Measurements from ENCODE around the gene YWHAG. TPM values are rescaled to one million over a fixed set of nuclear protein-coding genes. Genes with fewer than 3 reads are reported as not detected.

Gene YWHAG
- total and polyA plus RNA-seq, 2 of the 13 experiments (the other 11 are each of a cell fraction or from before 2014, with no cell fraction given) = 36.9 to 67.5 TPM

DNA sequence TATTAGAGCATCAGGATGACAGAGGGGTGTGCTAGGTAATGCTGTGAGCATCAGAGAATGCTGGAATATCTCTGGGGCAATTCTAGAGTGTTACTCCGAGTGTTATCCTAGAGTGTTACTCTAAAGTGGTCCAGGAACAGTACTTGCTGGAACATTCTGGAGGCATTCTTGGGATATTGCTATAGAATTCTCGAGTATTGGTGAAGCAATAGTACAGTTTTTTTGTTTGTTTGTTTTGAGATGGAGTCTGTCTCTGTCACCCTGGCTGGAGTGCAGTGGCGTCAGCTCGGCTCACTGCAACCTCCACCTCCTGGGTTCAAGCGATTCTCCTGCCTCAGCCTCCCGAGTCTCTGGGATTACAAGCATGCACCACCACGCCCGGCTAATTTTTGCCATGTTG is 38.1 kb upstream of the YWHAG start:
- no peak for ATAC-seq
- no peak for DNase-seq (ENCODE audit: low spot score)
- Histone ChIP-seq H3K4me2 (ENCODE audit: low read depth, low read length) (no peak overlapping the region), H2AFZ (ENCODE audit: low read length) (no peak overlapping the region), H3K36me3 (replicated peaks in 1 of 2; ENCODE audit: control insufficient read depth in 1 of 2, insufficient read depth in 2 of 2, low read length in 2 of 2) (peaks cover 2 to 6% of the 10 kb centered on the region in 2 experiments; a peak in 1 of 5 replicates), H3K27ac (ENCODE audit: extremely low read length, insufficient read depth, low read length) (no peak overlapping the region), H3K27me3 (ENCODE audit: control insufficient read depth in 1 of 2, insufficient read depth in 2 of 2, low read length in 2 of 2) (no peaks in the 10 kb centered on the region), H3K4me1 (ENCODE audit: insufficient read depth, low read length) (peaks cover 40% of the 10 kb centered on the region), H3K4me3 (replicated peaks in 1 of 3; ENCODE audit: insufficient read depth in 1 of 3, low read depth in 2 of 3, low read length in 3 of 3) (no peak overlapping the region), H4K20me1 (ENCODE audit: insufficient read depth, low read length) (no peaks in the 10 kb centered on the region), H3K9me3 (ENCODE audit: low read length) (no peaks in the 10 kb centered on the region), H3K79me2 (ENCODE audit: insufficient read depth, low read length) (no peaks in the 10 kb centered on the region), H3K9ac (ENCODE audit: insufficient read depth, low read depth, low read length) (no peak overlapping the region)
- BruUV-seq (replicated peaks) = no TSS peak
- intact Hi-C loops (cut with micrococcal nuclease; ENCODE audit: unreplicated experiment) (no loop called here), in situ Hi-C loops (cut with HindIII; ENCODE audit: extremely low pct_ligation_motif_present, low pct_unique_long_range_greater_than_20kb) (no loop called here)
- CTCF ChIA-PET (ENCODE audit: low intra/inter-chr PET ratio, low total read pairs) = no interaction called here
- POLR2A ChIA-PET = interaction anchor here (2.7 kb wide), 1 partner anchor 12 kb away, joined by 10 read pairs; the partner anchor contains the start of gene SSC4D
- FAIRE-seq = no peak
- WGBS (ENCODE audit: low lambda C conversion rate) = 86% methylated on average over 8 of the region's 8 CpGs
- TF ChIP-seq KAT7 (CRISPR knock-in tag; IDR thresholded peaks at IDR 0.05; ENCODE audit: borderline replicate concordance) = no peak
- no peak for TF ChIP-seq ZNF3 (CRISPR knock-in tag; IDR thresholded peaks at IDR 0.05)
- no peak for TF ChIP-seq HNF4G (IDR thresholded peaks at IDR 0.05; ENCODE audit: borderline replicate concordance, low read depth, low read length)
- TF ChIP-seq HNF4G (CRISPR knock-in tag; IDR thresholded peaks at IDR 0.05; ENCODE audit: borderline replicate concordance, low read depth) = no peak
- TF ChIP-seq ZNF557 (CRISPR knock-in tag; IDR thresholded peaks at IDR 0.05) = no peak
- no peak for TF ChIP-seq SOX6 (IDR thresholded peaks at IDR 0.05)
- TF ChIP-seq SOX6 (CRISPR knock-in tag; IDR thresholded peaks at IDR 0.05) = no peak
- no peak for TF ChIP-seq ZFP36L2 (CRISPR knock-in tag; IDR thresholded peaks at IDR 0.05)
- no peak for TF ChIP-seq ZNF678 (CRISPR knock-in tag; IDR thresholded peaks at IDR 0.05)
- no peak for TF ChIP-seq NFKB2 (CRISPR knock-in tag; IDR thresholded peaks at IDR 0.05; ENCODE audit: borderline replicate concordance)
- no peak for TF ChIP-seq NCOA2 (CRISPR knock-in tag; IDR thresholded peaks at IDR 0.05)
- TF ChIP-seq GPN1 (CRISPR knock-in tag; IDR thresholded peaks at IDR 0.05; ENCODE audit: borderline replicate concordance) = no peak
- no peak for TF ChIP-seq SMYD3 (CRISPR knock-in tag; IDR thresholded peaks at IDR 0.05)
- TF ChIP-seq NFE2L2 (IDR thresholded peaks at IDR 0.05; ENCODE audit: low read length) = no peak
- TF ChIP-seq, protein P1, sequence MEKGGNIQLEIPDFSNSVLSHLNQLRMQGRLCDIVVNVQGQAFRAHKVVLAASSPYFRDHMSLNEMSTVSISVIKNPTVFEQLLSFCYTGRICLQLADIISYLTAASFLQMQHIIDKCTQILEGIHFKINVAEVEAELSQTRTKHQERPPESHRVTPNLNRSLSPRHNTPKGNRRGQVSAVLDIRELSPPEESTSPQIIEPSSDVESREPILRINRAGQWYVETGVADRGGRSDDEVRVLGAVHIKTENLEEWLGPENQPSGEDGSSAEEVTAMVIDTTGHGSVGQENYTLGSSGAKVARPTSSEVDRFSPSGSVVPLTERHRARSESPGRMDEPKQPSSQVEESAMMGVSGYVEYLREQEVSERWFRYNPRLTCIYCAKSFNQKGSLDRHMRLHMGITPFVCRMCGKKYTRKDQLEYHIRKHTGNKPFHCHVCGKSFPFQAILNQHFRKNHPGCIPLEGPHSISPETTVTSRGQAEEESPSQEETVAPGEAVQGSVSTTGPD (CRISPR knock-in tag; IDR thresholded peaks at IDR 0.05) = no peak
- TF ChIP-seq ZNF883 (CRISPR knock-in tag; IDR thresholded peaks at IDR 0.05; ENCODE audit: not compliant biosample characterization) = no peak
- TF ChIP-seq RAD21 (CRISPR knock-in tag; IDR thresholded peaks at IDR 0.05) = no peak
- TF ChIP-seq CBFB (CRISPR knock-in tag; IDR thresholded peaks at IDR 0.05) = no peak
- TF ChIP-seq, protein P2, sequence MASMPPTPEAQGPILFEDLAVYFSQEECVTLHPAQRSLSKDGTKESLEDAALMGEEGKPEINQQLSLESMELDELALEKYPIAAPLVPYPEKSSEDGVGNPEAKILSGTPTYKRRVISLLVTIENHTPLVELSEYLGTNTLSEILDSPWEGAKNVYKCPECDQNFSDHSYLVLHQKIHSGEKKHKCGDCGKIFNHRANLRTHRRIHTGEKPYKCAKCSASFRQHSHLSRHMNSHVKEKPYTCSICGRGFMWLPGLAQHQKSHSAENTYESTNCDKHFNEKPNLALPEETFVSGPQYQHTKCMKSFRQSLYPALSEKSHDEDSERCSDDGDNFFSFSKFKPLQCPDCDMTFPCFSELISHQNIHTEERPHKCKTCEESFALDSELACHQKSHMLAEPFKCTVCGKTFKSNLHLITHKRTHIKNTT (CRISPR knock-in tag; IDR thresholded peaks at IDR 0.05) = no peak
- no peak for TF ChIP-seq ZC3H13 (CRISPR knock-in tag; IDR thresholded peaks at IDR 0.05)
- no peak for TF ChIP-seq MBD4 (IDR thresholded peaks at IDR 0.05; ENCODE audit: borderline replicate concordance, low read length)
